HEK293 (cell line): ENCODE data around the gene EPHB1.

Experiments
- CTCF ChIA-PET: fragments of 350-600 bp; formaldehyde crosslinking; extraction: SDS; loops from one replicate; lab custom pipeline; 2021; ENCODE audit warnings: antibody characterized with exemption; lab: Yijun Ruan, JAX
- POLR2A ChIA-PET: fragments of 300-600 bp; formaldehyde crosslinking; extraction: SDS; loops from one replicate; lab custom pipeline; 2020; ENCODE audit warnings: antibody characterized with exemption, inconsistent platforms; lab: Yijun Ruan, JAX
- H3K27ac ChIP-seq: fragments of 200-500 bp; sonication (Bioruptor generic); 2 replicates; pipeline ENCODE4 v1.5.1; 2014; ENCODE audit warnings: low read depth, low read length, control low read depth, inconsistent platforms; ENCODE audit errors: extremely low read depth
- H3K36me3 ChIP-seq, 2 experiments: fragments of 200-500 bp in 1 of 2; sonication (Bioruptor generic) in 1 of 2; 1 replicate in 1 of 2; 2 replicates in 1 of 2; pipeline ENCODE4 v1.5.1; 2014 to 2017; ENCODE audit warnings: inconsistent platforms in 2 of 2, low read length in 2 of 2; ENCODE audit not compliant: control insufficient read depth in 2 of 2, insufficient read depth in 1 of 2
- H3K4me1 ChIP-seq: fragments of 200-500 bp; sonication (Bioruptor generic); 2 replicates; pipeline ENCODE4 v1.5.1; 2014; ENCODE audit warnings: mild to moderate bottlenecking, low read length, inconsistent platforms; ENCODE audit not compliant: control insufficient read depth, insufficient read depth
- H3K4me3 ChIP-seq: 2 replicates; pipeline ENCODE4 v1.5.1; 2011; ENCODE audit warnings: low read depth, mild to moderate bottlenecking, control low read depth, low read length, moderate library complexity
- H3K9me3 ChIP-seq: fragments of 200-500 bp; sonication (Bioruptor generic); 2 replicates; pipeline ENCODE4 v1.5.1; 2014; ENCODE audit warnings: low read depth, low read length, inconsistent platforms; ENCODE audit not compliant: control insufficient read depth, insufficient read depth
- CTCF ChIP-seq: fragments of 450-650 bp; formaldehyde crosslinking; IDR thresholded peaks from 2 replicates; pipeline ENCODE4 v1.5.1; 2016; ENCODE audit warnings: missing biosample characterization, missing genetic modification characterization
- EGR2 ChIP-seq: fragments of 450-650 bp; formaldehyde crosslinking; IDR thresholded peaks from 2 replicates; pipeline ENCODE4 v1.5.1; 2016; ENCODE audit warnings: low read depth, missing biosample characterization, missing genetic modification characterization
- GLIS1 ChIP-seq: fragments of 450-650 bp; formaldehyde crosslinking; IDR thresholded peaks from 2 replicates; pipeline ENCODE4 v1.5.1; 2016; ENCODE audit warnings: missing biosample characterization, missing genetic modification characterization
- HIC1 ChIP-seq: fragments of 450-650 bp; formaldehyde crosslinking; IDR thresholded peaks from 2 replicates; pipeline ENCODE4 v1.5.1; 2016; ENCODE audit warnings: missing biosample characterization, missing genetic modification characterization
- HOXC10 ChIP-seq: sonication (generic); formaldehyde crosslinking; IDR thresholded peaks from 2 replicates; pipeline ENCODE4 v1.8.1; 2023; ENCODE audit warnings: mild to moderate bottlenecking, missing genetic modification reagents
- KLF9 ChIP-seq: fragments of 450-650 bp; formaldehyde crosslinking; IDR thresholded peaks from 2 replicates; pipeline ENCODE4 v1.5.1; 2016; ENCODE audit warnings: missing biosample characterization, missing genetic modification characterization, low read depth
- OVOL3 ChIP-seq: fragments of 450-650 bp; formaldehyde crosslinking; IDR thresholded peaks from 2 replicates; pipeline ENCODE4 v1.5.1; 2016; ENCODE audit warnings: missing biosample characterization, missing genetic modification characterization
- ZFHX2 ChIP-seq: fragments of 450-650 bp; formaldehyde crosslinking; conservative IDR thresholded peaks from 2 replicates; pipeline ENCODE4 v1.5.1; 2016; ENCODE audit warnings: missing biosample characterization, missing genetic modification characterization
- ZFP69B ChIP-seq: fragments of 450-650 bp; formaldehyde crosslinking; IDR thresholded peaks from 2 replicates; pipeline ENCODE4 v1.5.1; 2016; ENCODE audit warnings: missing biosample characterization, missing genetic modification characterization
- ZNF140 ChIP-seq: fragments of 450-650 bp; formaldehyde crosslinking; IDR thresholded peaks from 2 replicates; pipeline ENCODE4 v1.5.1; 2016; ENCODE audit warnings: missing biosample characterization, missing genetic modification characterization
- ZNF169 ChIP-seq: fragments of 450-650 bp; formaldehyde crosslinking; IDR thresholded peaks from 2 replicates; pipeline ENCODE4 v1.5.1; 2016; ENCODE audit warnings: missing biosample characterization, missing genetic modification characterization
- ZNF214 ChIP-seq: fragments of 450-650 bp; formaldehyde crosslinking; IDR thresholded peaks from 2 replicates; pipeline ENCODE4 v1.5.1; 2017; ENCODE audit warnings: missing biosample characterization, mild to moderate bottlenecking, missing genetic modification characterization, borderline replicate concordance
- ZNF24 ChIP-seq: fragments of 450-650 bp; formaldehyde crosslinking; IDR thresholded peaks from 2 replicates; pipeline ENCODE4 v1.5.1; 2016; ENCODE audit warnings: missing biosample characterization, missing genetic modification characterization
- ZNF26 ChIP-seq: fragments of 450-650 bp; formaldehyde crosslinking; IDR thresholded peaks from 2 replicates; pipeline ENCODE4 v1.5.1; 2016; ENCODE audit warnings: missing biosample characterization, missing genetic modification characterization
- ZNF274 ChIP-seq, 2 experiments: fragments of 200-500 bp in 1 of 2; fragments of 450-650 bp in 1 of 2; sonication (Bioruptor generic) in 1 of 2; formaldehyde crosslinking in 1 of 2; IDR thresholded peaks; 2 replicates each; pipeline versions ENCODE4 v1.5.1 to v1.6.1; 2014 to 2016; ENCODE audit warnings: borderline replicate concordance in 1 of 2, inconsistent platforms in 1 of 2, low read length in 1 of 2, missing biosample characterization in 1 of 2, missing genetic modification characterization in 1 of 2
- ZNF324 ChIP-seq: fragments of 450-650 bp; formaldehyde crosslinking; IDR thresholded peaks from 2 replicates; pipeline ENCODE4 v1.5.1; 2016; ENCODE audit warnings: missing biosample characterization, missing genetic modification characterization
- ZNF366 ChIP-seq: fragments of 450-650 bp; formaldehyde crosslinking; conservative IDR thresholded peaks from 2 replicates; pipeline ENCODE4 v1.5.1; 2016; ENCODE audit warnings: missing biosample characterization, missing genetic modification characterization
- ZNF37A ChIP-seq: fragments of 450-650 bp; IDR thresholded peaks from 2 replicates; pipeline ENCODE4 v1.5.1; 2018; ENCODE audit warnings: missing biosample characterization, missing genetic modification characterization
- ZNF521 ChIP-seq: fragments of 450-650 bp; formaldehyde crosslinking; IDR thresholded peaks from 2 replicates; pipeline ENCODE4 v1.5.1; 2017; ENCODE audit warnings: missing biosample characterization, mild to moderate bottlenecking, missing genetic modification characterization
- ZNF530 ChIP-seq: fragments of 450-650 bp; formaldehyde crosslinking; IDR thresholded peaks from 2 replicates; pipeline ENCODE4 v1.5.1; 2016; ENCODE audit warnings: low read depth, missing biosample characterization, missing genetic modification characterization
- ZNF555 ChIP-seq: fragments of 450-650 bp; formaldehyde crosslinking; conservative IDR thresholded peaks from 2 replicates; pipeline ENCODE4 v1.5.1; 2017; ENCODE audit warnings: missing biosample characterization, mild to moderate bottlenecking, missing genetic modification characterization, inconsistent platforms
- ZNF654 ChIP-seq: fragments of 450-650 bp; formaldehyde crosslinking; IDR thresholded peaks from 2 replicates; pipeline ENCODE4 v1.5.1; 2016; ENCODE audit warnings: low read depth, missing biosample characterization, missing genetic modification characterization
- ZNF660 ChIP-seq: fragments of 450-650 bp; IDR thresholded peaks from 2 replicates; pipeline ENCODE4 v1.5.1; 2018; ENCODE audit warnings: missing biosample characterization, mild to moderate bottlenecking, missing genetic modification characterization
- ZNF692 ChIP-seq: fragments of 450-650 bp; formaldehyde crosslinking; IDR thresholded peaks from 2 replicates; pipeline ENCODE4 v1.5.1; 2016; ENCODE audit warnings: missing biosample characterization, missing genetic modification characterization
- ZNF701 ChIP-seq: fragments of 450-650 bp; formaldehyde crosslinking; IDR thresholded peaks from 2 replicates; pipeline ENCODE4 v1.5.1; 2016; ENCODE audit warnings: missing biosample characterization, missing genetic modification characterization

EPHB1 gene

GRCh38 chr3:134899786-134900185 lies 104.7 kb downstream of the EPHB1 start (continued):
- TF ChIP-seq CTCF (tag by site-specific recombination) (no peak), HOXC10 (CRISPR knock-in tag) (no peak)

GRCh38 chr3:134900482-134900881 lies 105.4 kb downstream of the EPHB1 start:
- Histone ChIP-seq H3K4me1 (no peaks in the 10 kb centered on the region), H3K9me3 (no peaks in the 10 kb centered on the region), H3K27ac (no peak overlapping the region), H3K4me3 (no peak overlapping the region), H3K36me3 (no peaks in the 10 kb centered on the region)
- no peak for TF ChIP-seq ZNF24 (tag by site-specific recombination)
- TF ChIP-seq ZNF521 (tag by site-specific recombination): no peak
- no peak for TF ChIP-seq ZNF530 (tag by site-specific recombination)
- TF ChIP-seq ZNF555 (tag by site-specific recombination): no peak
- TF ChIP-seq EGR2: peak; percentile 44; the same call in 1 of the 2 replicates
- no peak for TF ChIP-seq ZNF366 (tag by site-specific recombination)
- no peak for TF ChIP-seq ZFP69B (tag by site-specific recombination)
- TF ChIP-seq ZNF660 (tag by site-specific recombination): no peak
- TF ChIP-seq ZFHX2 (tag by site-specific recombination): peak; percentile 51
- no peak for TF ChIP-seq ZNF692
- TF ChIP-seq ZNF324 (tag by site-specific recombination): no peak
- TF ChIP-seq ZNF214 (tag by site-specific recombination): no peak
- POLR2A ChIA-PET: no interaction called here
- CTCF ChIA-PET: no interaction called here

GRCh38 chr3:134901461-134901860 lies 106.4 kb downstream of the EPHB1 start:
- ChIA-PET POLR2A (no interaction called here), CTCF (no interaction called here)
- Histone ChIP-seq H3K36me3 (no peaks in the 10 kb centered on the region), H3K4me3 (no peak overlapping the region), H3K4me1 (no peaks in the 10 kb centered on the region), H3K9me3 (no peaks in the 10 kb centered on the region), H3K27ac (no peak overlapping the region)
- TF ChIP-seq ZNF654 (tag by site-specific recombination) (no peak), ZFHX2 (tag by site-specific recombination) (peak; percentile 24; the same call in 1 of the 2 replicates), ZNF169 (no peak)

- Histone ChIP-seq H3K27ac (no peak overlapping the region), H3K9me3 (no peaks in the 10 kb centered on the region), H3K4me1 (no peaks in the 10 kb centered on the region), H3K4me3 (no peak overlapping the region), H3K36me3 (no peaks in the 10 kb centered on the region)
- POLR2A ChIA-PET: no interaction called here
- CTCF ChIA-PET: no interaction called here
- TF ChIP-seq GLIS1: no peak
- TF ChIP-seq HIC1 (tag by site-specific recombination): no peak
- no peak for TF ChIP-seq ZNF140
- no peak for TF ChIP-seq ZNF274 (IDR thresholded peaks at IDR 0.05; ENCODE audit: low read length)
- TF ChIP-seq ZNF274 (tag by site-specific recombination; IDR thresholded peaks at IDR 0.05; ENCODE audit: borderline replicate concordance): no peak
- TF ChIP-seq ZNF37A: no peak
- TF ChIP-seq ZNF701: no peak
- TF ChIP-seq ZNF26 (tag by site-specific recombination): no peak
- TF ChIP-seq ZFHX2 (tag by site-specific recombination): no peak
- no peak for TF ChIP-seq OVOL3 (tag by site-specific recombination)
- TF ChIP-seq KLF9: no peak
Measured at GRCh38 chr3:134903837-134904236, 108.8 kb downstream of the EPHB1 start.
